Retinal pigment epithelial cell (primary cell): Measurements from ENCODE around the gene AMIGO2.

Source experiments
- DNase-seq: peaks from one replicate; pipeline ENCODE4 v3.0.0-alpha.2; 2010; ENCODE audit warnings: low read depth
- H3K4me3 ChIP-seq: 2 replicates; pipeline ENCODE4 v1.5.1; 2011; ENCODE audit warnings: mild to moderate bottlenecking, low read length, control low read depth, moderate library complexity
- TF ChIP-seq, protein P1 (sequence below): conservative IDR thresholded peaks from 2 replicates; pipeline ENCODE4 v1.5.1; 2011; ENCODE audit warnings: low read depth, low read length, control low read depth, inconsistent platforms

Gene AMIGO2

GRCh38 chr12:47110011-47110541 lies 30.3 kb upstream of the AMIGO2 start:
- DNase-seq, result no peak
- no peak overlapping the region for H3K4me3 ChIP-seq
- TF ChIP-seq, protein P1, sequence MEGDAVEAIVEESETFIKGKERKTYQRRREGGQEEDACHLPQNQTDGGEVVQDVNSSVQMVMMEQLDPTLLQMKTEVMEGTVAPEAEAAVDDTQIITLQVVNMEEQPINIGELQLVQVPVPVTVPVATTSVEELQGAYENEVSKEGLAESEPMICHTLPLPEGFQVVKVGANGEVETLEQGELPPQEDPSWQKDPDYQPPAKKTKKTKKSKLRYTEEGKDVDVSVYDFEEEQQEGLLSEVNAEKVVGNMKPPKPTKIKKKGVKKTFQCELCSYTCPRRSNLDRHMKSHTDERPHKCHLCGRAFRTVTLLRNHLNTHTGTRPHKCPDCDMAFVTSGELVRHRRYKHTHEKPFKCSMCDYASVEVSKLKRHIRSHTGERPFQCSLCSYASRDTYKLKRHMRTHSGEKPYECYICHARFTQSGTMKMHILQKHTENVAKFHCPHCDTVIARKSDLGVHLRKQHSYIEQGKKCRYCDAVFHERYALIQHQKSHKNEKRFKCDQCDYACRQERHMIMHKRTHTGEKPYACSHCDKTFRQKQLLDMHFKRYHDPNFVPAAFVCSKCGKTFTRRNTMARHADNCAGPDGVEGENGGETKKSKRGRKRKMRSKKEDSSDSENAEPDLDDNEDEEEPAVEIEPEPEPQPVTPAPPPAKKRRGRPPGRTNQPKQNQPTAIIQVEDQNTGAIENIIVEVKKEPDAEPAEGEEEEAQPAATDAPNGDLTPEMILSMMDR, result no peak

GRCh38 chr12:47107926-47108325 lies 28.2 kb upstream of the AMIGO2 start:
- DNase-seq, result no peak
- H3K4me3 ChIP-seq, result no peak overlapping the region
- TF ChIP-seq, protein P1, result no peak

DNA sequence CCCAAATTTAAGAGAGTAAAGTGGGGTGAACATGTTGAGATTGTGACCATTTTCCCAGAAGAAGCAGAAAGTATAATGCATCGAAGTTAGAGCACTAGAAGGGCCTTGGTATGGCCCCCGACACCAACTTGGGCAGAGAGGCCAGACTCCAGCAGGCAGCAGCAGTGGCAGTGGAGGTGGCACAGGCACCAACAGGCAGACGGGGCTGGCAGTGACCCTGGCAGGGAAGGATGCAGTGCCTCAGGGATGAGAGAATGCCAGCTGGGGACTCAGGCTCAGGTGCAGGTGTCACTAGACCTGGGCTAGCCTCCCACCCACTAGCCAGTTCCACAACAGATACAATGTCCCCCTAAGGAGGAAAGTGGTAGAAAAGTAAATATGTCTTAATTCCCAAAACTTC lies 27.7 kb upstream of the AMIGO2 start:
- H3K4me3 ChIP-seq, result no peak overlapping the region
- TF ChIP-seq, protein P1, result no peak
- DNase-seq, result no peak

- no peak overlapping the region for H3K4me3 ChIP-seq
- no peak for DNase-seq
- TF ChIP-seq, protein P1, result no peak
Measured at GRCh38 chr12:47105914-47106674, 26.3 kb upstream of the AMIGO2 start.

DNA sequence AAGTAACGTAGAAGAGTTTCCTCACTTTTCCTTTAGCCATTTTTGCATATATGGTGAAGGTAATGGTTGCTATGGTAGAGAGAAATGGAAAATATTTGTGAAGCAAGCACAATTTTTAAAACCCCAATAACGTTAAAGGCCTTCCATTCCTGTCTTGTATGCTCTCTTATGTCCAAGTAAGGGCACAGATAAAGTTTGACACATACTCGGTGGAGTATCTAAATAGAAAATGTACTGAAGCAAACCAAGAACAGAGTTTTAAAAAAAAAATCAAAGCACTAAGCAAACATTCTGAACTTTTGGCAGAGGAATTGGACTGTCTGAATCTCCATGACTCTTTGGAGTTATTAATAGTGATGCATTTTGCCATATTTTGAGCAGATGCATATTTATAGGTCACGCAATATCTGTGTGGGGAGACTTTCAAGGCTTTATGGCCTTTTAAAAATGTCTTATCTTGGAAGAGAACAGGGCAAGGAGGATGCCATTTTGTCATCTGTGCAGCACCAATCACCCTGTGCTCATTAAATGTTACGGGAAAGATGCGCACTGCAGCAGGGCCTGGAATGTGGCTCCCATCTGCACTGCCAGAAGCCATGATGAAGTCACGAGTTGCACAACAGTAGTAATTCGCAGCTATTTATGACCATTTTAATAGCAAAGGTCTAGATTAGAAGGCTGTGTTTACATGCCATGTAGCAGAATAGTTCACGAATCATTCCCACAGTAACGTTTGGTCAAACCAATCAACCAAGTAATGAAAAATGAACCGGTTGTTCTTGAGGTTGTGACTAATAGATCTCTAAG lies 23.3 kb upstream of the AMIGO2 start:
- TF ChIP-seq, protein P1, result no peak
- H3K4me3 ChIP-seq, result no peak overlapping the region
- no peak for DNase-seq

DNA sequence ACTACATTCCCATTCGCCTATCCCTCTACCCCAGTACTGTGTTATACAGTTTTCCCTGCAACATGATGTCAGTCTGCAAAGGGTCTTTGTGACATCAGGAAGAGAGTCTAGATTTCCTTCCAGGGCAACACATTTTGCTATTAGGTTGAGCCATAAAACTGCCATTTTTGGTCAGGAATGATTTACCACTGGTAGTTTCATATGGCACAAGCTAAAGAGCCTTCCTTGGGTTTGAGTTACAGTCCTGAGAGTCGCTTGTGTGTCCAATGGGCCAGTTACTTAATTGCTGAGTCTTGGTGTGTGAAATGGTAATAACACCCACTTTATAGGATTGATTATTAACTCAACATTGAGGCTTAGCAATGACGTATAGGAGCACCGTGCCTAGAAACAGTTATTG lies 22.6 kb upstream of the AMIGO2 start:
- no peak overlapping the region for H3K4me3 ChIP-seq
- TF ChIP-seq, protein P1, result no peak
- no peak for DNase-seq

DNA sequence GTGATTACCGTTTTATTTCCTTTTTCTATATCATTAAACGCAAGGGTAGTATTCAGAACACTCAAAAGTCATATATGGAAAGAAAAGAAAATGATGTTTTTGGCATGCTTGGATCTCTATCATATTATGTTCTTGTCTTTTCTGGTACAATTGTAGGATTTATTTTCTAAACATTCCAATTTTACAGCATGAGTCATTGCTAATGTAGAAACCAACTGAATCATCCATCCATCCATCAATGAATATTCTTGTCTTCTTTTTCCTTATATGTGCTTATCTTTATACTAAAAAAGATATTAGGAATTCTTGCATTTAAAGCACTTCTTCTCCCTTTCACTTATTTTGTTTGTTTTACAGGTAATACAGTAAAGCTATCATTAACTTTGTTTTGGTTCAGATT lies 20.4 kb upstream of the AMIGO2 start:
- H3K4me3 ChIP-seq, result no peak overlapping the region
- no peak for DNase-seq
- TF ChIP-seq, protein P1, result no peak
